ENCODE results near the gene ZDHHC14.

DNA sequence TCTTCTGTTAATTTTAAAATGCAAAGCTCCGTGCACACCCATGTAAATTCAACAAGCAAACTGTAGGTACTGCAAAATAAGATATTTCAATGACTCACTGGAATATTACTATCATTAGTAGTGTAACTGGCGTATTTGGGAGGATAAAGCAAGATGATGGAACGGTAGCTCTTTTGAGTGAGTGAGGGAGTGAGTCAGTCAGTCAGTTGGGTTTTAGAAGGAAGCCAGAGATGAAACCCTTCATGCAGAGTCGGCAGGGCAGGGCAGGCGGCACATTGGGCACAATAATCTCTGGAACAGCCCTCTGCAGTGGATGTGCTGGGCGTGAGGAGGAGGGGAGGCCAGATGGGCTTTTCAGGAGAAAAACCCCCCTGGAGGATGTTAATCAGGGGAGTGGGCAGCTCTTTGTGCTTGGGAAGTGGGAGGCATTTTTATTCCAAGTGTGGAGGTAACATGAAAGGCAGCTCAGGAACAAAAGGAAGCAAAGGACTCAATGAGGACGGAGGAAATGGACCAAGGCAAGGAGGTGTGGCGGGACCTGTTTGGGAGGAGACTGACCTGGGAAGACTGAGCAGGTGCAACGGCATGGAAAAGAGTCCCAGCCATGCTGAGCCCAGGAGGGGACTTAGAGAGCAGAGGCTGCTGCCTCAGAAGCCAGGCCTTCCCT lies 171.2 kb downstream of the ZDHHC14 start:
- TF ChIP-seq ZNF274 (IDR thresholded peaks at IDR 0.05; ENCODE audit: low read depth, low read length) (no peak), SUZ12 (IDR thresholded peaks at IDR 0.05; ENCODE audit: extremely low read depth, insufficient read depth, insufficient read length) (no peak)
